GM12801 (cell line): ENCODE results near the gene MMP11.

Experiments used
- CTCF ChIP-seq: IDR thresholded peaks from one replicate; pipeline ENCODE4 v1.5.1; 2011; ENCODE audit warnings: control low read depth; ENCODE audit not compliant: insufficient read length; ENCODE audit errors: extremely low read depth

The MMP11 gene

GRCh38 chr22:23773483-23774113 lies 949 bp downstream of the MMP11 start:
- TF ChIP-seq CTCF = no peak

- no peak for TF ChIP-seq CTCF
Measured at GRCh38 chr22:23774114-23774921, 1.7 kb downstream of the MMP11 start.

- TF ChIP-seq CTCF = no peak
Measured at GRCh38 chr22:23774922-23775436, 2.3 kb downstream of the MMP11 start.

GRCh38 chr22:23775779-23776375 lies 3.2 kb downstream of the MMP11 start:
- no peak for TF ChIP-seq CTCF

- no peak for TF ChIP-seq CTCF
Measured at GRCh38 chr22:23777776-23778576, 5.3 kb downstream of the MMP11 start.

- no peak for TF ChIP-seq CTCF
Measured at GRCh38 chr22:23778577-23778900, 5.9 kb downstream of the MMP11 start.

- no peak for TF ChIP-seq CTCF
Measured at GRCh38 chr22:23779083-23779482, 6.4 kb downstream of the MMP11 start.
